Peyer's patch (tissue), 4 donors: ENCODE data around the gene RAB22A. TPM values are rescaled to one million over a fixed set of nuclear protein-coding genes. Genes with fewer than 3 reads are reported as not detected.

Source experiments
- DNase-seq, 3 donors: peaks; one replicate each; pipeline ENCODE4 v3.0.0-alpha.2; 2017 to 2019
- H3K27ac ChIP-seq, 4 donors: fragments of 200-600 bp; sonication (generic); one replicate each; pipeline ENCODE4 v1.5.1; 2016 to 2019
- H3K27me3 ChIP-seq, 2 donors: fragments of 200-600 bp; sonication (generic); one replicate each; pipeline ENCODE4 v1.5.1; 2019
- H3K36me3 ChIP-seq, 3 donors: fragments of 200-600 bp; sonication (generic); one replicate each; pipeline ENCODE4 v1.5.1; 2016 to 2019
- H3K4me1 ChIP-seq, 4 donors: fragments of 200-600 bp; sonication (generic); one replicate each; pipeline ENCODE4 v1.5.1; 2016 to 2019
- H3K4me3 ChIP-seq, 4 donors: fragments of 200-600 bp; sonication (generic); 1 replicate in 3 of 4; 2 replicates in 1 of 4; pipeline ENCODE4 v1.5.1; 2016 to 2019; ENCODE audit warnings: mild to moderate bottlenecking in 1 of 4
- H3K9me3 ChIP-seq, 4 donors: fragments of 200-600 bp; sonication (generic); one replicate each; pipeline ENCODE4 v1.5.1; 2016 to 2019; ENCODE audit warnings: mild to moderate bottlenecking in 1 of 4
- CTCF ChIP-seq, 6 experiments: fragments of 450-650 bp in 4 of 6; fragments of 200-600 bp in 2 of 6; sonication (generic) in 1 of 6; IDR thresholded peaks; one replicate each; pipeline ENCODE4 v1.5.1; 2017 to 2019; ENCODE audit warnings: antibody characterized with exemption in 6 of 6, mild to moderate bottlenecking in 3 of 6, moderate library complexity in 1 of 6
- POLR2A ChIP-seq, 2 donors: fragments of 450-650 bp; IDR thresholded peaks; one replicate each; pipeline ENCODE4 v1.5.1; 2017; ENCODE audit warnings: antibody characterized with exemption in 2 of 2, mild to moderate bottlenecking in 2 of 2, moderate library complexity in 2 of 2
- total RNA-seq, 4 donors: library from RNA; depleted of rRNA; stranded (reverse); fragments of >200 nt; gene quantifications; one replicate each; pipeline ENCODE4 v1.1.0, GENCODE V29; 2016

Gene RAB22A
- total RNA-seq, 4 donors from 2014 or later: 12.4 to 29.4 (median 19.2) TPM

GRCh38 chr20:58268421-58268821, 41.1 kb upstream of the RAB22A start:
- TF ChIP-seq POLR2A (IDR thresholded peaks at IDR 0.05): no peak
- no peak for TF ChIP-seq CTCF (IDR thresholded peaks at IDR 0.05)
- Histone ChIP-seq H3K36me3 (peaks cover 0 to 22% (median 0%) of the 10 kb centered on the region in 3 donors), H3K9me3 (no peaks in the 10 kb centered on the region), H3K27ac (no peak overlapping the region), H3K4me3 (no peak overlapping the region), H3K27me3 (no peaks in the 10 kb centered on the region), H3K4me1 (peaks cover 0 to 12% (median 0%) of the 10 kb centered on the region in 4 donors)
- peak in 1 of 3 donors; percentile 57 for DNase-seq

- H3K4me3 ChIP-seq: no peak overlapping the region
- H3K27me3 ChIP-seq: no peaks in the 10 kb centered on the region
- TF ChIP-seq POLR2A (IDR thresholded peaks at IDR 0.05) (no peak), CTCF (IDR thresholded peaks at IDR 0.05) (no peak)
- peaks cover 0 to 12% (median 0%) of the 10 kb centered on the region in 4 donors for H3K4me1 ChIP-seq
- H3K27ac ChIP-seq: no peak overlapping the region
- DNase-seq: no peak
- H3K36me3 ChIP-seq: peaks cover 0 to 17% (median 0%) of the 10 kb centered on the region in 3 donors
- H3K9me3 ChIP-seq: no peaks in the 10 kb centered on the region
These were observed 40.4 kb upstream of the RAB22A start for GRCh38 chr20:58268936-58269619.

GRCh38 chr20:58271606-58272351, 37.7 kb upstream of the RAB22A start:
- Histone ChIP-seq H3K36me3 (peaks cover 0 to 10% (median 0%) of the 10 kb centered on the region in 3 donors), H3K27ac (no peak overlapping the region), H3K9me3 (no peaks in the 10 kb centered on the region), H3K4me3 (no peak overlapping the region), H3K4me1 (peaks cover 0 to 12% (median 0%) of the 10 kb centered on the region in 4 donors), H3K27me3 (no peaks in the 10 kb centered on the region)
- no peak for TF ChIP-seq POLR2A (IDR thresholded peaks at IDR 0.05)
- no peak for TF ChIP-seq CTCF (IDR thresholded peaks at IDR 0.05)
- DNase-seq: no peak

- peaks cover 0 to 10% (median 0%) of the 10 kb centered on the region in 3 donors for H3K36me3 ChIP-seq
- H3K4me1 ChIP-seq: no peaks in the 10 kb centered on the region
- H3K9me3 ChIP-seq: no peaks in the 10 kb centered on the region
- DNase-seq: no peak
- H3K27ac ChIP-seq: no peak overlapping the region
- H3K4me3 ChIP-seq: no peak overlapping the region
- no peak for TF ChIP-seq POLR2A (IDR thresholded peaks at IDR 0.05)
- no peak for TF ChIP-seq CTCF (IDR thresholded peaks at IDR 0.05)
- no peaks in the 10 kb centered on the region for H3K27me3 ChIP-seq
These were observed 35.1 kb upstream of the RAB22A start for GRCh38 chr20:58274384-58274783.

- TF ChIP-seq CTCF (IDR thresholded peaks at IDR 0.05): no peak
- no peak for TF ChIP-seq POLR2A (IDR thresholded peaks at IDR 0.05)
- H3K27me3 ChIP-seq: no peaks in the 10 kb centered on the region
- no peak overlapping the region for H3K27ac ChIP-seq
- DNase-seq: no peak
- H3K4me1 ChIP-seq: no peaks in the 10 kb centered on the region
- H3K36me3 ChIP-seq: peaks cover 0 to 1% (median 0%) of the 10 kb centered on the region in 3 donors
- no peaks in the 10 kb centered on the region for H3K9me3 ChIP-seq
- no peak overlapping the region for H3K4me3 ChIP-seq
These were observed 32.4 kb upstream of the RAB22A start for GRCh38 chr20:58277107-58277506.
